ENCODE data around the gene ZNRF1.
"Not testable (repeated sequence)": the region's sequence is repeated elsewhere in the genome, so short reads cannot be mapped to it uniquely, and the experiment has no call there.

The ZNRF1 gene

DNA sequence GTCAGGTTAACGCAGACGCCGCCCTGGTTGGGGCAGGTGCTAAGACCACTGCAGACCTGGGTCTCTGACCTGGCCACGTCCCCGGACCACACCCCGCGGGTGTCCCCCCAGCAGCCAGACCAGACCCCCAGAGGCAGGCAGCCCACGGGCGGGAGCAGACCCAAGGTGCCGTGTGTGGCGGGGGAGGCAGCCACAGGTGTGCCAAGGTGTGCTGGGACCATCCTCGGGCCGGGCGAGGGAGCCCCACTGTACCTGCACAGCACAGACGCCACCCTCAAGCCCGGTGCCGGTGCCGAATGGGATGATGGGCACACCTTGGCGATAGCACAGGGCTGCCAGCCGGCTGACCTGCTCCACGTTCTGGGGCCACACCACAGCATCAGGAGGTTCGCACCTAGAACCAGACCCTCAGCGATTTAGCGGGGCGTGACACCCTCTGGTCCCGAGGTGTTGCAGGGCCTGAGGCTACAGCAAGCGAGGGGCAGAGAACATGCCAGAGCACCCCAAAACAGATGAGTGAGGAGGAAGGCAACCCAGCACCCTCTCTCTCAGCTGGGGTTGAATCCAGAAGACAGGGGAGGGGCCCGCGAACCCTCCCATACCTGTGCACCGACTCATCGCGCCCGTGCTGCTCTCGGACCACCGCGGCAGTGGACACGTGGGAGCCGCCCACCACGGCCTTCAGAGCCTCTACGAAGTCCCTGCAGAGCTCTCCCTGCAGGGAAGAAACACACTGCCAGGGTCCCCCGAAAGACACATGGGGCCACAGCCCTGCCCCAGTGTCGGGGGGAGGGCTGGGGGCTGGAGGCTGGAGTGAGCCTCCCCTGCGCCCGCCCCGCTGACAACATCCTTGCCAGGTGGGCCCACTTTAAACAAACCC, 116.4 kb downstream of the ZNRF1 start:
- DNase-seq: no peak

DNA sequence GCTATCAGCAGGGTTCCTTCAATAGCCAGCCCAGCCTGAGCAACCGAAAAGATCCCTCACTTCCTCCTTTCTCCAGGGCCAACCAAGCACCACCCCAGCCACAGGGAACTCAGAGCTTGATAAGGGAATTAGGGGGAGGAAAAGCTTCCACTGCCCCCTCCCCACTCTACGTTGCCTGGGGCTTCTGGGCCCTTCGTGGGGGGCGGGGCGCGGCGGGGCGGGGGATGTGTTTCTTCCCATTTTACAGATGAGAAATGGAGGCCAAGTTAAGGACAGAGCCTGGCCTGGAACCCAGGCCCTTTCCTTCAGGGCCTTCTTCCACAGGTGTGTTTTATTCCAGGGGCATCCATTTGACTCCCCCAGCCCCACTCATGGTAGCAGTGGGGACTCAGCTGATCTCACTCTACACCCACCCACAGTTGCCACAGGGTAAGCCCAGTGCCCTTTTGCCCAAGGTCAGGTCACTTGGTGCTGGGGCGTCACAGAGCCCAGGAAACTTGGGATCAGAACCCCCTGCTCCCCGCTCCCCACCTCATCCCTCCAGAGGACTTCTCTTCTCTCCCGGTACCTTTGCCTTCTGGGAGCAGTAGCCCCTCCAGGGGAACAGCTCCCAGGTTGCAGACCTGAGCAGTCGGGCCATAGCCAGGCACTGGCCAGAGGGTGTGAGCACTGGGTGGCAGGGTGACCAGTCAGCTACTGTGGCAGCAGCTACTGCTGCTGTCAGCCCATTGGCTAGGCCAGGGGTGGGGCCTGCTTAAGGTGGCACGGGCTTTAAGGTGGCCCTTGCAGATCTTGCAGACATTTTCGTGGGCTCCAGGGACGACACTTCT, 117.5 kb downstream of the ZNRF1 start, which contains the start of gene LDHD:
Gene LDHD (minus strand): TSS at position 700 of the 830 bp plus-strand sequence. CDS start 60 bp downstream, at position 640.
- no peak for DNase-seq

DNA sequence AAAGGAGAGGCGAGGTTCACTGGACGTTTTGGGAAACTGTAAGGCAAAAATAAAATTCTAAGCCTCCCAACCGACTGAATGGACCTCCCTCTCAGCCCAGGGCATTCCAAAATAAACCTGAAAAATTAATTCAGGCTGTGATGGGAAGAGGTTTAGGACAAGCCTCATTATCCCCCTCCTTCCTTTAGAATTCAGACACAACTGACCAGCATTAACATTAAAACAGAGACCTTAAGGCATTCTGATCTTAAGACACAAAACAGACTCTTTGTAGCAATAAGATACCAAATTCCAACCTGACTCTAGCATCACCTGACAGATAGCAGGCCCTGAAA, 118.1 kb downstream of the ZNRF1 start:
- no peak for DNase-seq

DNA sequence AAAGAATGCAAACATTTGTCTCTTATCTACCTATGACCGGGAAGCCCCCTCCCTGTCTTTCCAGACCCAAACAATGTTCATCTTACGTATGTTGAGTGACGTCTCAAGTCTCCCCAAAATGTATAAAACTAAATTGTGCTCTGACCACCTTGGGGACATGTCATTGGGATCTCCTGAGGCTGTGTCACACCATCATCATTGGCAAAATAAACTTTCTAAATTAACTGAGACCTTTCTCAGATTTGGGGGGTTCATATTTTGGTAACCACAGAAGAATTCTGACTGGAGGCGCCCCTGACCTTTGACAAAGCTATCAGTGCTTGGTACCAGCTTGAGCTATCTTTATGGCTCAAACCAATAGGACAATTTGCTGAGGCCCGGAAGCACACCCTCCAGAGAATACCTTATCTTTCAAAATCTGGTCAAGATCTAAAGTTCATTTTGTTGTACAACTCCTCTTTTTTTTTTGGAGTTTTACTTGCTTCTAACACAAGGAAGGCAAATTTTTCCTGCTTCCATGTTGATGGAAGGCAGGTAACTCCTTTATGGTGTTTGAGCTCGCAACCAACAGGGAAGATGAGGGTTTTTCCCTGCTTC, 120.2 kb downstream of the ZNRF1 start:
- DNase-seq: no peak

DNA sequence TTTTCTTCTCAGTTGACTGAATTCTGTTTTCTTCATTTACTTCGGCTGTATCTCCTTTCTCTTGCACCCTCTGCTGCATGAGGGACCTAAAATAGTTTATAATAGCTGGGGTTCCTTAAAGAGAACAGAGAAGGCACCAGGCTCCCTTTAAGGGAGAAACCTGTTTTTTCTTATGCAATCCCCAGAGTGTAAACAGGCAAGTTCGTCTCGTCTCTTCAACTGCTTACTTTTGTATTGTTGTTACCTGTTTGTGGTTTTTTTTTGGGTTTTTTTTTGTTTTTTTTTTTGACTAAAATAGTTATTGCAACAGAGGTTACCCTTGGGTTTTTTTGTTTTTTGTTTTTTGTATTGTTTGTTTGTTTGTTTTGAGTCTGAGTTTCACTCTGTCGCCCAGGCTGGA, 121.4 kb downstream of the ZNRF1 start:
- DNase-seq: no peak

DNA sequence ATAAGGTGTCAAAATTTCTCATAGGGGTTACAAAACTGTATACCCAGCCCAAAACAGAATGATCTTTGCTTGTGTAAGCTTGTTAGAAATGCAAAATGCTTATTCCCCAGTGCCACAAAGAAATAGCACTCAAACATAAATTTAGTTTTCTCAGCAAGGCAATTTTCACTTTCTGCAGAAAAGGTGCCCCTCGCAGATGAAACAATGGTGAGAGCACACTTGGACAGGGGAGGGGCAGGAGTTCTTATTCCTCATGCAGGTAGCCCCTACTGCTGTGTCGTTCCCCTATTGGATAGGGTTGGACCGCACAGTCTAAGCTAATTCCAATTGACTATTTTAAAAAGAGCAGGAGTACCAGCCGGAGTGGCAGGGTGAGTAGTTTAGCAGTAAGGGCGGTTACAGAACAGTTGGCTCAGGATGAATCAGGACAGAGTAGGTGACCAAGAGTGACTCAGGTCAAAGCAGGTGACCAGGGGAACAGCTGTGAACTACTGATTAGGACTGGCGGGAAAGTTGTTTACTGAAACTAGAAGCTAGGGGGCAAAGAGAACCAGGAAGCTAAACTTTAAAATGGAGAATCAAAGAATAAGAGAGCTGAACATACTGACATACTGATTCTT, 123.2 kb downstream of the ZNRF1 start:
- no peak for DNase-seq

DNA sequence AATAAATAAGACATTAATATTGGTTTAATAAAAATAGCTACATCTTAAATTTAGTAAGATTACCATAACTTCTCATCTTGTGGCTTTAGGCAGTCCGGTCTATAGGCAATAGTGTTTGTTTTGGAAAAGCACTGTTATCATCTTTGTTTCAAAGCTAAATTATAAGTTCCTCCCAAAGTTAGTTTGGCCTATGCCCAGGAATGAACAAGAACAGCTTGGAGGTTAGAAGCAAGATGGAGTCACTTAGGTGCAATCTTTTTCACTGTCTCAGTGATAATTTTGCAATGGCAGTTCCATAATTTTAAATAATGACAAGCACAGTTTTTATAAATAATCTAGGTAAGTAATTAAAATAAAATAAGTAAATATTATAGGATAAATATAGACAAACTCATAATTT, 123.8 kb downstream of the ZNRF1 start:
- DNase-seq: no peak

DNA sequence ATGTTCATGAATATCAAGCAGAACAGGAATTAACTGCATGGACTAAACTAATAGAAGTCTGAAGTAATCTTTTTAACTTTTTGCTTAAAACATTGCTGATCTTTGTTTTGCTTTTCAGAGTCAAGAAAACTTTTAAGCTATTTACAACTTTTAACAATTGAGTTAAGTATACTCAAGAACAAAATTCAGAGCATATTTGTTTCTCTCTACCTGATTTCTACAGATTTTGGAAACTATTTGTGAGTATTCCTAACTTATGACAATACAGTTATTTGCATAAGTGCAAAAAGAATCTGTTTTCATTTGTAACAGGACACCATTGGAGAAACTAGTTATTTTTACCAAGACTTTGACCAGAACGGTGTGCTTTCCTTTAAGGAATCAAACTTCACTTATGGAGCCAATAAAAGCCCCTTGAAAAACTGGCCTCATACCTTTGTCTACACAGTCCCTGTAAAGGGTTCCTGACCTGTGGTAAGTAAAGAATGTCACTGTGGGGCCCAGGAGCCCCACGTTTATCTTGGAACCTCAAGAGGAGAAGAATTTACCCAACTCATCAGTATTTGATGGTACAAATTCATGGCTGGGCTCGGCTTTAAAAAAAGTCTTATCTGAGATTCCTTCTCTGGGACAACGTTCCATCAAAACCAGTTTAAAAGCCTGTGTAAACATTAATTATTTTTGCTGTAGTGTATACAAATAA, 129.0 kb downstream of the ZNRF1 start:
- no peak for DNase-seq

DNA sequence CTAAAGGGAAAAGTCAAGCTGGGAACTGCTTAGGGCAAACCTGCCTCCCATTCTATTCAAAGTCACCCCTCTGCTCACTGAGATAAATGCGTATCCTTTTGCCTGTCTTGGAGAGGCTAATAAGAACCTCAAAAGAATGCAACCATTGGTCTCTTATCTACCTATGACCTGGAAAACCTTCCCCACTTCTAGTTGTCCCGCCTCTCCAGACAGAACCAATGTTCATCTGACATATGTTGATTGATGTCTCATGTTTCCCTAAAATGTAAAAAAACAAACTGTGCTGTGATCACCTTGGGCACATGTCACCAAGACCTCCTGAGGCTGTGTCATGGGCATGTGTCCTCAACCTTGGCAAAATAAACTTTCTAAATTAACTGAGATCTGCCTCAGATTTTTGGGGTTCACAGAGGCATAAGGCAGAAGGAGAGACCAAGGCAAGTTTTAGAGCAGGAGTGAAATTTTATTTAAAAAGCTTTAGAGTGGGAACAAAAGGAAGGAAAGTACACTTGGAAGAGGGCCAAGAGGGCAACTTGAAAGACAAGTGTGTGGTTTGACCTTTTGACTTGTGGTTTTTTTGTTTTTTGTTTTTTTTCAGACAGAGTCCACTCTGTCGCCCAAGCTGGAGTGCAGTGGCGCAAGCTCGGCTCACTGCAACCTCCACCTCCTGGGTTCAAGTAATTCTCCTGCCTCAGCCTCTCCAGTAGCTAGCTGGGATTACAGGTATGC, 130.8 kb downstream of the ZNRF1 start:
- DNase-seq: not testable (repeated sequence)

DNA sequence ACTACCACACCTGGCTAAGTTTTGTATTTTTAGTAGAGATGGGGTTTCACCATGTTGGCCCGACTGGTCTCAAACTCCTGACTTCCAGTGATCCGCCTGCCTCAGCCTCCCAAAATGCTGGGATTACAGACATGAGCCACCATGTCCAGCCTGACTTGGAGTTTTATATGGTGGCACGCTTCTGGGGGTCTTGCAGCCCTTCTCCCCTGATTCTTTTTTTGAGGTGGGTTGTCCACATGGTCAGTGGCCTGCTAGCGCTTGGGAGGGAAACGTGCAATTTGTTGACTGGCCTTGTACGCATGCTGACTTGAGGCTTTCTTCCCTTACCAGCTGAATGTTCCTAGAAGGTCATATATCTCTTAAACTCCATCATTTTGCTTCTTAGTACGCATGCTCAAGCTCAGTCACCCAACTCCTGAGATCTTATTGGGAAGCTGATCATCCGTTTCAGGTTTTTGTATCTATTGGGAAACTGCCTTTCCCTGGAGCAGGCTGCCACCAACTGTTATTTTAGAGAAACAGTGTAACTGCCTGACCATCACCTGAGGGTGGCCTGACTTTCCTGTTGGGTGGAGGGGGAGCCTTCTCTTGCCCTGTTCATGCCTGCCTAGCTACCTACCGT, 131.4 kb downstream of the ZNRF1 start:
- DNase-seq: no peak

DNA sequence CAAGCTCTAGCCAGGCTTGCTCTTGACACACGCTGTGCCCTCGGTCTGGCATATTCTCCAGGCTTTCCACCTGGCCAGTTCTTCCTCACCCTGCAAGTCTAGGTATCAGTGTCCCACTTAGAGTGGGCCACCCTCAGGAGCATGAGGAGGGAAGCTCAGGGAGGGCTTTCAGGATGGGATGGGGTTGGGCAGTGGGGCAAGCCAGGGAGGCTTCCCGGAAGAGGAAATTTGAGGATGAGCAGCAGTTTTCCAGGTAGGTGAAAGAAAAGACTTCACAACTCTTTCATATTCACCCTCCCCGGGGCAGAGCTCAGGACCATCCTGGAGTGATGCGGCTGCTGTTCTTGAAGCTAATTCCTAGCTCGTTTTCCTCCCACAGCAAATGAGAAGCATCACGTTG, 132.3 kb downstream of the ZNRF1 start:
- DNase-seq: no peak

DNA sequence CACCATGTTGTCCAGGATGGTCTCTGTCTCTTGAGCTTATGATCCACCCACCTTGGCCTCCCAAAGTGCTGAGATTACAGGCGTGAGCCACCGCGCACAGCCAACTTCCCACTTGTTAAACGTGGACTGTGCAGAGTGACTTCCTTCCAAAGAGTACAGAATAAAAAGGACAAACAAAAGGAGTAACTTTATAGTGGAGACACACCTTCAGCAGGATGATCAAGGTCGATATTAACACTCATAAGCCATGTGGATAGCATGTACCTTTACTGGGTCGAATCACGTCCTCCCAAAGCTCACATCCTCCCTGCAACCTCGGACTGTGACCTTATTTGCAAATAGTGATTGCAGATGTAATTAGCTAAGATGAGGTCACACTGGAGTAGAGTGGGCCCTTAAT, 139.4 kb downstream of the ZNRF1 start:
- no peak for DNase-seq

DNA sequence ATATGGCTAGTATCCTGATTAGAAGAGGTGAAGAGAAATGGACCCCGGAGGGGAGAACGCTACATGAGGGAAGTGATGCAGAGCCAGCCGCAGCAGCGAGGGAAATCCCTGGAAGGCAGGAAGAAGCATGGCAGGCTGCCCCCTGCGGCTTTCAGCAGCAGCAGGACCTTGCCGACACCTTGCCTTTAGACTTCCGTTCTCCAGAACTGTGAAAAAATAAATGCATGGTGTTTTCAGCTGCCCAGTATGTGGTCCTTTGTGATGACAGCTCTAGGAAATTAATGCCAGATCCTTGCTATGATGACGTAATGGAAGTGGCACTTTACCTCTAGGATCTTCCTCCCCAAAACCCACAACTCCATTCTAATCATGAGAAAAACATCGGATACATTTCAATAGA, 139.8 kb downstream of the ZNRF1 start:
- DNase-seq: peak; percentile 16

DNA sequence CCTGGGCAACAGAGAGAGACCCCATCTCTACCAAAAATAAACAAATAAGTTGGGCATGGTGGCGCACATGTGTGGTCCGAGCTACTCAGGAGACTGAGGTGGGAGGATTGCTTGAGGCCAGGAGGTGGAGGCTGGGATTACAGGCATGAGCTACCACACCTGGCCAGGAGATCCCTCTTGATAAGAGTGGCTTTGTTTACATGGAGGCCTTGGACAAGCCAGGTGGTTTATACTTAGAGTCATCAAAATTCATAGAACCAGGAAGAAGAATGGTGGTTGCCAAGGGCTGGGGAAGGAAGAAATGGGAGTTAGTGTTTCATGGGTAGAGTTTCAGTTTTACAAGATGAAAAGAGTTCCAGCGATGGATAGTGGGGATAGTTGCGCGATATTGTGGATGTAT, 140.7 kb downstream of the ZNRF1 start:
- DNase-seq: no peak

DNA sequence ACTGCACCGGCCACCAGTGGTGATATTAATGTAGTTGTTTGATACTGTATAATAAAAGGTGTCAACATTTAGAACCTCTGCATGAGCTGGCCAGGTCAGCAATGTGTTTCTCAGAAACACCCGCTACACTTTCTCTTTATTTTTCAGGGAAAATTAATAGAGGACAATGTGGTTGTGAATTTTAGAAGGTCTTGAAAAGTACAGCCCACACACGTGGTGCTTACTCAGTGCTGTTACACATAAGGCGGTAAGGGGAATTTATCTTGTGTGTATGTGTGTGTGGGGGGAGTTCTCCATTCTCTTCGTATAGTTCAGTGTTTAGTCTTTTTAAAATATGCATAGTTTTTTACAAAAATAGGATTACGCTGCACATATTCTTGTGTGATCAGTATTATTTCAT, 145.1 kb downstream of the ZNRF1 start:
- DNase-seq: no peak

DNA sequence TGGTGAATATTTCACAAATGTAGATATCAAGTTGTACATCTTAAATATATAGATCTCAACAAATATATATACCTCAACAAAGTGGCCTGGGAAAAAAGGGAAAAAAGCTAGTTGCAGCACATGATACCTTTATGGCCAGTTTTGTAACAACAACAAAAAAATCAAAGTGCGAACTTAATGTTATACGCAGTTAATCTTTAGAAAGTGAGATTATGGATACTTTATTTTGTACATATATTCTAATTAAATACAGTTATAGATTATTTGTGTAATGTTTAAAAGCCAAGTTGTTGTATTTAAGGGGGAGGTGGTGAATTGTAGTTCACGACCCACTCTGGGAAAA, 149.1 kb downstream of the ZNRF1 start:
- DNase-seq: no peak

DNA sequence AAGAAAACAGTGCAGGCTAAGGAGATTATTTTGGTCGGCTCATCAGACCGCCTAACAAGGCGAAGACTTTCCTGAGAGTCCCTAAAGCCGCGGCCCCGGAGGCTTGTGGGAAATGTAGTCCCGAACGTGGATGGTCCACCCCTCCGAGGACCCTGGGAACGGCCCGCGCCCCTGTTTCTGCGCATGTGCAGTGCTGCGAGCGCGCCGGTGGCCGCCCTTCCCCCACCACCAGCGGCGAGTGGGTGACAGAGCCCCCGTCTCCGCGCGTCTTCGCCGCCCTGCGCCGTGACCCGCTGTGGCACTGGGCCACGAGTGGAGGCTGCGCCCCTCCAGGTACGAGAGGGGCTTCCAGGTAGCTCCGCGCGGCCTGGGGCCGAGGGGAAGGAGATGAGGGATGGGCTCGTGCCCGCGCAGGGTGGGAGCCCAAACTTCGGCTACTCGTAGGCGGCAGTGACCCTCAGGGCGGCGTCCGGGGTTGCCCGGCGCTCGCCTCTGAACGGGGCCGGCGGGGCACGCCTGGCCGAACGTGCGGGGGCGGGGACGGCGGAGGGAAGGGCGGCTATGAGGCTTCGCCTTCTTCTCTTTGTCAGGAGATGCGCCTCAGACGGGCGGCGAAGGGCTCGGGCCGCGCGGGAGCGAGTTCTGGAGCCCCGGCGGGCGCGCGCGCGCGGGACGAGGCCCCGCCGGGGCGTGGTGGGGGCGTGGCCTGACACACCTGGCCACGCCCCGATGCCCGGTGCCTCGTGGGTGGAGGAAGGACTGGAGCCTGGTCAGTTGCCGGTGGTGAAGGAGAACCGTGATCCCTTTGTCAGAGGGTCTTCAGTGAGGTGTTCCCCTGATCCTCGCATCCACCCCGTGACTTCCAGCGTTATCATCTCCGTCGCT, 149.7 kb downstream of the ZNRF1 start, which contains the start of gene ZFP1:
Gene ZFP1 (plus strand): TSS at position 214 of the 885 bp plus-strand sequence. CDS start 4,428 bp downstream, outside the sequence.
- DNase-seq: peak; percentile 95

DNA sequence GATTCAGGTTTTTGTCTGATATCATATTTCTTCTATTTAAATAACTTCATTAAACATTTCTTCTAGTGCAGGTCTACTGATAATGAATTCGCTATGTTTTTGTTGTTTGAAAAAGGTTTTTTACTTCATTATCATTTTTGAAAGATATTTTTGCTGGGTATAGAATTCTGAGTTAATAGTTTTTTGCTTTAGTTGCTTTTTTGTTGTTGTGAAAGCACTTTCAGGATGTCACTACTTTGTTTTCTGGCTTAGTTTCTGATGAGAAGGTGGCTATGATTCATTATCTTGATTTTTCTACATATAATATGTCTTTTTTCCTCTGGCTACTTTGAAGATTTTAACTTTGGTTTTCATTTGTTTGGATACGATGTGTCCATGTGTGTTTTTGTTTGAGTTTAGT, 153.0 kb downstream of the ZNRF1 start:
- DNase-seq: no peak

DNA sequence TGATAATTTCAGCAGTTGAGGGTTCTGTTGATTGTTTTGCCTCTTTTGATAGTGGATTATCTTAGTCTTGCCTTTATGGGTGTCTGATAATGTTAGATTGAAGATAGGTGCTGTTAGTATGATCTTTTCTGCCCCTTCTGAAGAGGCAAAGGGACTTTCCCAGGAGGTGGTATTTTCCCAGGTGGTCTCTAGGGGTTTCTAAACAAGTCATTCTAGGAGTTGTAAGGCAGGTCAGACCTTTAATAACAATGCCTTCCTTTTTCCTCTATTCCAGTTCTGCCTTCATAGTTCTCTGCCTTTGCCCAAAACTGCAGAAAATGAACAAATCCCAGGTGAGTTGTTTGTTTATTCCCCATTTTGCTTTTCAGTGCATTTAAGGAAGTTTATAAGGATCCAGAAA, 153.8 kb downstream of the ZNRF1 start:
- DNase-seq: no peak

DNA sequence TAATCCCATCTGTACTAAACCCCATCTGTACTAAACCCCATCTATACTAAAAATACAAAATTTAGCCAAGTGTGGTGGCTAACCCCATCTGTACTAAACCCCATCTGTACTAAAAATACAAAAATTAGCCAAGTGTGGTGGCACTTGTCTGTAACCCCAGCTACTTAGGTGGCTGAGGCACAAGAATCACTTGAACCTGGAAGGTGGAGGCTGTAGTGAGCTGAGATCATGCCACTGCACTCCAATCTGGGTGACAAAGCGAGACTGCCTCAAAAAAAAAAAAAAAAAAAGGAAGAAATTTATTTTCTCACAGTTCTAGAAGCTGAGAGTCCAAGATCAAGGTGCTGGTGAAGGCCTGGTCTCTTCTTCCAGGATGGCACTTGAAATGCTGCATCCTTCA, 161.6 kb downstream of the ZNRF1 start:
- no peak for DNase-seq

Data from activated CD4-positive, alpha-beta T cell treated with anti-CD3 and anti-CD28 coated beads, Interleukin-10, Interleukin-2, amounts not matched to agents 100 ng/mL and 50 ng/mL, durations not matched to agents 16 hours and 8 hours (primary cell).